Karpas-422 (cell line): ENCODE measurements around the gene KRT1. TPM values are rescaled to one million over a fixed set of nuclear protein-coding genes. Genes with fewer than 3 reads are reported as not detected.

Experiments
- DNase-seq: peaks from one replicate; pipeline ENCODE4 v3.0.0-alpha.2; 2015
- H2AFZ ChIP-seq: fragments of 200-600 bp; sonication (generic); 2 replicates; pipeline ENCODE4 v1.6.1; 2014; ENCODE audit warnings: antibody characterized with exemption, low read length, mixed read lengths
- H3K27ac ChIP-seq: fragments of 200-600 bp; sonication (generic); 2 replicates; pipeline ENCODE4 v1.5.1; 2014; ENCODE audit warnings: mild to moderate bottlenecking, low read length, moderate library complexity
- H3K27me3 ChIP-seq: fragments of 200-600 bp; sonication (generic); 2 replicates; pipeline ENCODE4 v1.6.1; 2014; ENCODE audit warnings: low read length, mixed read lengths
- H3K36me3 ChIP-seq: fragments of 200-600 bp; sonication (generic); 2 replicates; pipeline ENCODE4 v1.6.1; 2014; ENCODE audit warnings: low read length, mixed read lengths; ENCODE audit not compliant: insufficient read depth
- H3K4me1 ChIP-seq: fragments of 200-600 bp; sonication (generic); 2 replicates; pipeline ENCODE4 v1.6.1; 2014; ENCODE audit warnings: mild to moderate bottlenecking, low read length, mixed read lengths
- H3K4me2 ChIP-seq: fragments of 200-600 bp; sonication (generic); 2 replicates; pipeline ENCODE4 v1.6.1; 2014; ENCODE audit warnings: low read length, low read depth, mild to moderate bottlenecking; ENCODE audit not compliant: poor library complexity, severe bottlenecking
- H3K4me3 ChIP-seq: fragments of 200-600 bp; sonication (generic); 2 replicates; pipeline ENCODE4 v1.5.1; 2014; ENCODE audit warnings: mild to moderate bottlenecking, antibody characterized with exemption, low read length, mixed read lengths
- H3K79me2 ChIP-seq: fragments of 200-600 bp; sonication (generic); 2 replicates; pipeline ENCODE4 v1.6.1; 2014; ENCODE audit warnings: mild to moderate bottlenecking, low read length, mixed read lengths
- H3K9ac ChIP-seq: fragments of 200-600 bp; sonication (generic); 2 replicates; pipeline ENCODE4 v1.6.0; 2014; ENCODE audit warnings: low read length
- H3K9me2 ChIP-seq: fragments of 200-600 bp; sonication (generic), shearing (Covaris generic); replicated peaks from 2 replicates; pipeline ENCODE4 v1.6.0; 2014; ENCODE audit warnings: mild to moderate bottlenecking, low read length, moderate library complexity; ENCODE audit not compliant: insufficient read depth
- H3K9me3 ChIP-seq: fragments of 300-700, 200-600 bp; sonication (generic); 2 replicates; pipeline ENCODE4 v1.6.1; 2014; ENCODE audit warnings: low read length, mixed read lengths
- H4K20me1 ChIP-seq: fragments of 200-600 bp; sonication (generic); 2 replicates; pipeline ENCODE4 v1.6.1; 2014; ENCODE audit warnings: mild to moderate bottlenecking, antibody characterized with exemption, low read length, low read depth; ENCODE audit not compliant: insufficient read depth
- total RNA-seq: library from RNA; depleted of rRNA; stranded (reverse); fragments of >200 nt; shearing (Covaris generic); gene quantifications from 2 replicates; pipeline ENCODE4 v1.2.3, GENCODE V29; 2014; ENCODE audit warnings: low replicate concordance

KRT1 gene
- total RNA-seq, 1 experiment from 2014 or later, result not detected

- DNase-seq, result no peak
- no peaks in the 10 kb centered on the region for H3K9me3 ChIP-seq
- no peak overlapping the region for H3K9ac ChIP-seq
- no peak overlapping the region for H3K27ac ChIP-seq
- H4K20me1 ChIP-seq, result no peaks in the 10 kb centered on the region; the same call in 1 of the 2 replicates
- H3K4me2 ChIP-seq, result no peak overlapping the region
- no peaks in the 10 kb centered on the region for H3K36me3 ChIP-seq
- no peaks in the 10 kb centered on the region for H3K9me2 ChIP-seq
- no peak overlapping the region for H3K4me3 ChIP-seq
- H3K79me2 ChIP-seq, result no peaks in the 10 kb centered on the region
- H2AFZ ChIP-seq, result no peak overlapping the region
- no peaks in the 10 kb centered on the region for H3K4me1 ChIP-seq
- no peaks in the 10 kb centered on the region; the same call in 1 of the 2 replicates for H3K27me3 ChIP-seq
Observed at GRCh38 chr12:52634266-52635056, 45.7 kb downstream of the KRT1 start.

GRCh38 chr12:52633383-52633782 is 46.8 kb downstream of the KRT1 start:
- DNase-seq, result no peak
- H3K9me3 ChIP-seq, result no peaks in the 10 kb centered on the region
- H3K4me3 ChIP-seq, result no peak overlapping the region
- H3K9ac ChIP-seq, result no peak overlapping the region
- H4K20me1 ChIP-seq, result no peaks in the 10 kb centered on the region; the same call in 1 of the 2 replicates
- H3K36me3 ChIP-seq, result no peaks in the 10 kb centered on the region
- H3K79me2 ChIP-seq, result no peaks in the 10 kb centered on the region
- H2AFZ ChIP-seq, result no peak overlapping the region
- no peaks in the 10 kb centered on the region for H3K9me2 ChIP-seq
- H3K4me1 ChIP-seq, result no peaks in the 10 kb centered on the region
- no peak overlapping the region for H3K27ac ChIP-seq
- no peak overlapping the region for H3K4me2 ChIP-seq
- no peaks in the 10 kb centered on the region; the same call in 1 of the 2 replicates for H3K27me3 ChIP-seq

GRCh38 chr12:52632656-52633055 is 47.6 kb downstream of the KRT1 start:
- Histone ChIP-seq H3K27ac (no peak overlapping the region), H3K9me2 (no peaks in the 10 kb centered on the region), H3K4me3 (no peak overlapping the region), H3K4me2 (no peak overlapping the region), H3K9ac (no peak overlapping the region), H3K27me3 (no peaks in the 10 kb centered on the region; the same call in 1 of the 2 replicates), H4K20me1 (no peaks in the 10 kb centered on the region; the same call in 1 of the 2 replicates), H3K9me3 (no peaks in the 10 kb centered on the region), H2AFZ (no peak overlapping the region), H3K36me3 (no peaks in the 10 kb centered on the region), H3K79me2 (no peaks in the 10 kb centered on the region), H3K4me1 (no peaks in the 10 kb centered on the region)
- no peak for DNase-seq

- H3K36me3 ChIP-seq, result no peaks in the 10 kb centered on the region
- DNase-seq, result no peak
- no peaks in the 10 kb centered on the region for H3K9me3 ChIP-seq
- H2AFZ ChIP-seq, result no peak overlapping the region
- no peak overlapping the region for H3K4me2 ChIP-seq
- H3K9me2 ChIP-seq, result no peaks in the 10 kb centered on the region
- H3K9ac ChIP-seq, result no peak overlapping the region
- H3K27me3 ChIP-seq, result no peaks in the 10 kb centered on the region; the same call in 1 of the 2 replicates
- no peak overlapping the region for H3K4me3 ChIP-seq
- no peaks in the 10 kb centered on the region; the same call in 1 of the 2 replicates for H4K20me1 ChIP-seq
- H3K27ac ChIP-seq, result no peak overlapping the region
- no peaks in the 10 kb centered on the region for H3K79me2 ChIP-seq
- H3K4me1 ChIP-seq, result no peaks in the 10 kb centered on the region
Observed at GRCh38 chr12:52631676-52632459, 48.3 kb downstream of the KRT1 start.

GRCh38 chr12:52631264-52631663 is 48.9 kb downstream of the KRT1 start:
- Histone ChIP-seq H3K79me2 (no peaks in the 10 kb centered on the region), H3K4me3 (no peak overlapping the region)
- no peak for DNase-seq

GRCh38 chr12:52630599-52631200 is 49.5 kb downstream of the KRT1 start:
- Histone ChIP-seq H3K4me1 (no peaks in the 10 kb centered on the region), H3K79me2 (no peaks in the 10 kb centered on the region), H3K9me2 (no peaks in the 10 kb centered on the region), H3K4me2 (no peak overlapping the region), H2AFZ (no peak overlapping the region), H3K36me3 (no peaks in the 10 kb centered on the region), H3K9me3 (no peaks in the 10 kb centered on the region), H3K27me3 (no peaks in the 10 kb centered on the region; the same call in 1 of the 2 replicates), H3K4me3 (no peak overlapping the region), H3K9ac (no peak overlapping the region), H4K20me1 (no peaks in the 10 kb centered on the region; the same call in 1 of the 2 replicates), H3K27ac (no peak overlapping the region)
- DNase-seq, result no peak

More at GRCh38 chr12:52631264-52631663, 48.9 kb downstream of the KRT1 start:
- Histone ChIP-seq H2AFZ (no peak overlapping the region), H3K9me3 (no peaks in the 10 kb centered on the region), H3K27ac (no peak overlapping the region), H3K9ac (no peak overlapping the region), H4K20me1 (no peaks in the 10 kb centered on the region; the same call in 1 of the 2 replicates), H3K9me2 (no peaks in the 10 kb centered on the region), H3K4me1 (no peaks in the 10 kb centered on the region), H3K36me3 (no peaks in the 10 kb centered on the region), H3K4me2 (no peak overlapping the region), H3K27me3 (no peaks in the 10 kb centered on the region; the same call in 1 of the 2 replicates)

GRCh38 chr12:52630008-52630500 is 50.2 kb downstream of the KRT1 start:
- Histone ChIP-seq H3K79me2 (no peaks in the 10 kb centered on the region), H3K9me3 (no peaks in the 10 kb centered on the region), H3K9me2 (no peaks in the 10 kb centered on the region), H3K4me3 (no peak overlapping the region), H3K4me2 (no peak overlapping the region), H3K36me3 (no peaks in the 10 kb centered on the region), H2AFZ (no peak overlapping the region), H3K27me3 (no peaks in the 10 kb centered on the region; the same call in 1 of the 2 replicates), H3K27ac (no peak overlapping the region), H4K20me1 (no peaks in the 10 kb centered on the region; the same call in 1 of the 2 replicates), H3K9ac (no peak overlapping the region), H3K4me1 (no peaks in the 10 kb centered on the region)
- no peak for DNase-seq
